NCI-H226 (cell line): ENCODE measurements around the gene PRPSAP1.
A peak's percentile ranks its signal among the peaks of the same experiment; 100 is the strongest.

Experiments
- DNase-seq: peaks from one replicate; pipeline ENCODE4 v3.0.0-alpha.2; 2015

PRPSAP1 gene

GRCh38 chr17:76353599-76354316 lies at the start of gene PRPSAP1:
TSS of gene PRPSAP1 (minus strand) at chr17:76353916. CDS start at chr17:76353703, 213 bp downstream.
- peak; percentile 90 for DNase-seq

GRCh38 chr17:76402711-76403110 lies 49.0 kb upstream of the PRPSAP1 start:
- no peak for DNase-seq

DNA sequence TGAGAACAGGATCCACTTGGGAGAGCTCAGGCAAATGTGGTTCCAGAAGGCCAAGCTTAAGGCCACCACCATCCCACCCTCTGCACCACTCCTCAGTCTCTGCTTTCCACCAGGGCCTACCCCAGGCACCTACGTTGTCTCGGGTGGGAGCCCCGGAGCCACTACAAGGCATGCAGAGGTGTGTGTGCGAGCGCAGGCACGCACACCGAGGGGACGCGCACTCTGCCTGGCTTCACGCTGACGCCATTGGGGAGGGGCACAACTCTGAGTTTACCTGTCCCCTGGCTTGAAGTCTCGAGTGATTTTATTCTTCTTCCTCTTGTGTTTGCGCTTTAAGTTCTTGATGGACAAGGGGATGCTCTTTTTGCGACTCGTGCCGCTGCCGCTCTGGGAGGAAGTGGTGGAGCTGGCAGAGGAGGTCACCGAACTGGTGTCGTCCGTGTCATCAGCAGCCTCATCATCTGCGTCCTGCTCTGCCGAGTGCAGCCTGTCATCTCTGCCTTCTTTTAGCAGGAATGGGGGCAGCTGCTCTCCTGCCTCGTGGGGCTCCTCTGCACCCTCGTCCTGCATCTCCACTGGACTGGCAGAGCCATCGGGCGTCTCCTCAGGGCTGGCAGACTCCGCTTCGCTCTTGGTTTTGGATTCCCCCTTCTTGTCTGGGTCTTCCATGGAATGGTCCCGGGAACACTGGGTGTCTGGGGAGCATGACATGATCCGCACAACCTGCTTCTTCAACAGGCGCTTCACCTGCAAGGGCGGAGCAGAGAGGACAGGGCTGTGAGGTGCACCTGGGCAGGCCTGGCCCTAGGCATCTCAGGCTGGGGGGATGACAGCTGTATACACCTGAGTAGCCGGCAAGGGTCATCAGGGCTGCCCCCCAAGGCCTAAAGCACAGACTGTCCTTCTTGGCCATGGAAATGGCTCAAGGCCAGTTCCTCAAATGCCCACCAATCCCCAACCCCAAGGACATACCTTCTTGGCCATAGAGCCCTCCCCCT lies 45.8 kb upstream of the PRPSAP1 start:
- DNase-seq = no peak

DNA sequence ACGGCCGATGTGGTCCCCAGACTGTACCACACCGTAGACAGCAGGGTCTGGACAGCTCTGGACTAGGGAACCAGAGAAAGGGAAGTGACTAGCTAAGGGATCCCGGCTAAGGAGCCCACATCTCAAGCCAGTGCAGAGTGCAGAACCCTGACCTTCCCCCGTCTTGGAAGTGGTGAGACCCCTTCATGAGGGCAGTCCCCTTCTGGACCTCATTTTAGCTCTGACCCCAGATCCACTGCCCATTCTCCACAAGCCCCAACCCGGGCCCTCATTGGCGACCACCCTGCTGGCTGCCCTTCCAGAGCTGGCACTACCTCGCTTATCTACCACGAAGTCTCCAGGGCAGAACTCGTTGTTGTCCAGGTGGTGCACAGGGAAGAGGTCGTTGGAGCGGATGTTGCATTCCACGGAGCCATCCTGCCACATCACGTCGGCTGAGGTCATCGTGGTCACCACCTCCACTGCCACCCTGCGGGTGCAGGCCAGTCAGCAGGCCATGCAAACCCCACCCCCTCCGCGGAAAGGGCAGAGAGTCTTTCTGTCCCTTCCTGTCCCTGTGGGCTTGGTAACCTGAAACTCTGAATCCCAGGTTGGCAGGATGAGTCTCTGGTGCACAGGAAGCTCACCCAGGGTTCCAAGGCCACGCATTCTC lies 44.9 kb upstream of the PRPSAP1 start:
- no peak for DNase-seq

GRCh38 chr17:76397687-76398522 lies 44.2 kb upstream of the PRPSAP1 start:
- DNase-seq = peak; percentile 35

DNA sequence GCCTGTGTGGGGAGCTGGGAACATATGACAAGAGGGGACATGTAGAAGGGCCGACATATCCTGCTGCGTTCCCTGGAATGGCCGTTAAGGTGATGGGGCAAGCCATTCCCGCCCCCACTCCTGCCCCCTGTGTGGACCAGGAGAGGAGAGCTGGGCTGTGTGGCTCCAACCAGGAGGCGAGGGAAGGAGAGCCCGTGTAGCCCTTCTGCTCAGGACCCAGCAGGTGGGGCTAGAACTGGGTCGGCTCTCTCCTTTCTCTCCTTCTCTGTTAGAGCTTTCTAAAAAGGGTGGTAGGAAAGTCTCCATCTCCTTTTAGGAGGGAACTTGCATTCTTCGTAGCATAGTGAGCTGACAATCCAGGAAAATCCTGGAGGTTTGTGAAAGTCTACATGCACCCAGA lies 43.5 kb upstream of the PRPSAP1 start:
- DNase-seq = no peak

DNA sequence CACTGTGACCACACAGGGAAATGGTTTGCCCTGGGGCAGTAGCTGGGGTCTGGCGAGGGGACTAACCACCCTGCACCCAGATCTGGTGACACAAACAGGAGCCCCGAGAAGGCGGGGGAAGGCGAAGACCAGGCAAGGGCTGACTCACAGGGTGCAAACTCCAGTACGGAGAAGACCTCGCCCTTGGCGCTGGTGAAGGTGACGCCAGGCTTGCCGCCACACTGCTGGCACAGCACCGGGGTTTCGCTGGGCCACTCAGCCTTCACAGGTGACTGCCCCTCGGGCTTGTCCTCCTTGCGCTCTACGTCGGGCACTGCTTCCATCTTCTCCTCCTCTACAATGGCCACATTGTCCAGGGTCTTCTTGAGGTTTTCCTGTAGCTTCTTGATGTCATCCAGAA lies 42.3 kb upstream of the PRPSAP1 start:
- no peak for DNase-seq

DNA sequence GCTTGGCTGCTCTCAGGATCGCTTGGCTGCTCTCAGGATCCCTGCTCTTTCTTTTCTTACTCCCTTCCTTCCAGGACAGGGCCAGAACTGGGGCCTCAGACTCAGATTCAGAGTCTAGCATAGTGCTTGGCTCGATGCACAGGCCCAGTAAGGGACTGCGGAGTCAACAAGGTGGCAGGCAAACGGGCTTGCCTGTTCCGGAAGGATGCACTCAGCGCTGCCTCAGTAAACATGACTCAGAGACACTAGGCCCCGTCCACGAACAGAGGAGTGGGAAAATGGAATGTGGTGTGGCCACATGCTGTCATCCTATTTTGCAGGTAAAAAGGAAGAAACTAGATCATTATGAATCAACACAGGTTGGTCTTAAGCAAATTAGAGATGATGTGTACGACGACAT lies 40.5 kb upstream of the PRPSAP1 start:
- DNase-seq = no peak

DNA sequence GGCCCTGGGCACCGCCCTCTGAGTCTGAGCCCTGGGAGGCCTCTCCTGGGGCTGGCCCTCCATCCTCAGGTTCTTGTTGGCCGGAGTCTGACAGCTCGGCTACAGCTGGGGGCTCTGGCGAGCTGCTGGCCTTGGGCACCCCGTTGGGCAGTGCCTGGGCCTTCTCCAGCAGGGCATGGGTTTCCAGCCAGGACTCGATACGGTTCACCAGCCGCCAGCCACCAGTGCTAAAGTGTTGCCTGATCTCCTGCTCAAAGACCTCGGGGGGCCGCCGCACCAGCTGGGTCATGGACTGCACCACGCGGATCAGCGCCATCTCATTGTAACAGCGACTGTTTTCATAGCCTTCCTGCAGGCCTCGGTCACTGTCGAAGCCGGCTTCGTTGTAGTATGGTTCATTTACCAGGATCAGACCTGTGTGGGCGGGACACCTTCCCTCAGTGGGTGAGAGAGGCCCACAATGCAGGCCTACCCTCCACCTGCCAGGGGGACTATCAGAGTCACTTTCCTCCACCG lies 37.5 kb upstream of the PRPSAP1 start:
- DNase-seq = no peak

GRCh38 chr17:76390003-76390421 lies 36.3 kb upstream of the PRPSAP1 start:
- no peak for DNase-seq

- DNase-seq = no peak
Measured at GRCh38 chr17:76388966-76389888, 35.5 kb upstream of the PRPSAP1 start.

GRCh38 chr17:76386966-76387765 lies 33.5 kb upstream of the PRPSAP1 start:
- DNase-seq = no peak

GRCh38 chr17:76385892-76386786 lies 32.4 kb upstream of the PRPSAP1 start:
- peak; percentile 73 for DNase-seq

- DNase-seq = peak; percentile 65
Measured at GRCh38 chr17:76384987-76385891, 31.5 kb upstream of the PRPSAP1 start.

DNA sequence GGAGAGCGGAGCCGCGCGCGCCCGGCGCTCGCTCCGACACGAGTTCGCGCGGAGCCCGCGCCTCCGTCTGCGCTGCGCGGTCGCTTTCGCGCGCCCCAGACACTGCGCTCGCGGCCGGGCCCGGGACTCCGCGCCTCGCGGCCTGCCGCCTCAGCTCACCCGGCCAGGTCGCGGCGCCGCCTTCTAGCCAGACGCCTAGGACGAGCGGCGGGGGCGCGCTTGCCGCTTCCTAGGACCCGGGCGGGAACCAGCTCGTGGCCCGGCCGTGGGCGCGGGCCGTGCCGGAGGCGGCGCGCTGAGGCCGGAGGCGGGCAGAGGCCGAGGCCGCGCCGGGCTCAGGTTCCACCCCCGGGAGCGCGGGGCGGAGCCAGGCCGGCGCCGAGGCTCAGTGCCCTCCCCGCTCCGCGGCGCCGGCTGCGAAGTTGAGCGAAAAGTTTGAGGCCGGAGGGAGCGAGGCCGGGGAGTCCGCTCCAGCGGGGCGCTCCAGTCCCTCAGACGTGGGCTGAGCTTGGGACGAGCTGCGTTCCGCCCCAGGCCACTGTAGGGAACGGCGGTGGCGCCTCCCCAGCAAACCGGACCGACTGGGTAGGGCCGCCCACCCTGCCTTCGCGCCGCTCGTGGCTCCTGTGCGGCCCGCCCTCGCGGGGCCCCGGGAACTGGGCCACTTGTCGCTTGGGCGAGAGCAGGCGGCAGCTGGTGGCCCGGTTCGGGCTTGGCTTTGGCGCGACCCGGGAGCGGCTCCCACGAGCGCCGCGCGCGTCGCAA lies 30.7 kb upstream of the PRPSAP1 start, which contains the start of gene SPHK1:
Gene SPHK1 (plus strand): TSS at position 388 of the 765 bp plus-strand sequence. CDS start 1,036 bp downstream, outside the sequence.
- peak; percentile 85 for DNase-seq

DNA sequence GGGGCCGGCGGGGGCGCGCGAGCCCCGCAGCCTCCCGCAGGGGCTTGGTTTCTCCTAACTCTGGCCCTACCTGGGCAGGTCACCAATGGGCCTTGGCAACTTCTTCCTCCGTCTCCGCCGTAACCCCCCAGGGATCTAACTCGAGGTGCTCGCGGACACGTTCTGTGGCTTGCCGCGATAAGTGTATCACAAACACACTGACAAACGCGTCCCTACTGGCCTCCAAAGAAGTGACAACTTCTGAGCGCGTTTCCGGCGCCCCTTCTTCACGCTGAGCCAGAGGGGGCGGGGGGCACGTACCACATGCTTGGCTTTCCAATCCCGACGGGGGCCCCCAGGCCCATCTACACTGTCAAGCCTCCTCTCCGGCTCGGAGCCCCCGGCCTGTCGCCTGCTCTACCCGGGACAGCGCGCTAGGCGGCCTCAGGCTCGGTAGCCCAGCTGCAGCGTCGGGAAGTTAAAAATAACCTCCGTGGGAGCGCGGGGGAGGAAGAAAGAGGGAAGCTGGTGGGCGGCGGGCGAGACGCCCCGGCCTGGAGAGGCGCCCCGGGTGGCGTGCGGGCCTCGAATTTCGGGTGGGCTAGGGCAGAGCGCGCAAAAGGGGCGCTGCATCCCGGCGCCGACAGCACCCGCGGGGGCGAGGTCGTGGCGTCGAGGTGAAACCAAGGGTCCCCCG lies 30.0 kb upstream of the PRPSAP1 start:
- peak; percentile 12 for DNase-seq
